ENCODE measurements around the gene ENTPD7.

DNA sequence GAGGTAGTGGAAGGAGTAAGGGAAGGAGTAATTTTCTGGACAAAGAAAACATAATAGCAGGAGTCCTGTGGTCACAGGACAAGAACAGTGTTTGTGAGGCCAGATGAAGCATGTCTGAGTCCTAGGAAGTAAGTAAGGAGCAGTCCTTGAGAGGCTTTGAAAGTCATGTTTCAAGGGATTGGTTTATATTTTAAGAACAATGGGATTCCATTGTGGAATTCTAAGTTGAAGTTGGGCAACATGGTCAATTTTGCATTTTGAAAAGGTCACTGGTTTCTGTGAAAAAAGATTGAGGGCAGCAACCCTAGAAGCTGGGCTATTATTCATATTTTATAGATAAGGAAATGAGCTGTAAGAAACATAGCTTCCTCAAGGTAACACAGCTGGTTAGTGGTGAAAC is 28.3 kb upstream of the ENTPD7 start:
- TF ChIP-seq GATA2 (IDR thresholded peaks at IDR 0.05; ENCODE audit: low read depth, low read length) (no peak), GATA3 (IDR thresholded peaks at IDR 0.05; ENCODE audit: low read depth, low read length) (no peak)
